HCT116 (cell line): ENCODE data around the gene EIPR1. TPM values are rescaled to one million over a fixed set of nuclear protein-coding genes. Genes with fewer than 3 reads are reported as not detected.

Source experiments
- ATAC-seq: fragments of 200-7000 bp; cut with Tn5 transposase; 2 replicates; pipeline ENCODE4 v1.9.1; 2020; ENCODE audit warnings: mild to moderate bottlenecking, moderate library complexity
- BruUV-seq: library from RNA; stranded (reverse); fragments of 400-500 nt; replicated peaks from 2 replicates; lab custom pipeline; 2021; lab: Mats Ljungman, UMichigan
- CTCF ChIA-PET: fragments of 300-600 bp; sonication (Branson Sonifier 250); formaldehyde crosslinking; loops from one replicate; lab custom pipeline; 2021; ENCODE audit warnings: antibody characterized with exemption; lab: Charles Lee
- POLR2A ChIA-PET: fragments of 300-600, 350-600 bp; sonication (Branson Sonifier 250); formaldehyde crosslinking; loops from one replicate; lab custom pipeline; 2021; ENCODE audit warnings: antibody characterized with exemption; lab: Charles Lee
- RAD21 ChIA-PET, 2 experiments: fragments of 300-600 bp; sonication (Branson Sonifier 250); formaldehyde crosslinking; loops; one replicate each; lab custom pipeline; 2023; ENCODE audit warnings: low total read pairs in 2 of 2; ENCODE audit not compliant: uncharacterized antibody in 2 of 2, unreplicated experiment in 2 of 2, low non-redundant PET in 1 of 2; lab: Charles Lee
- DNase-seq: peaks from one replicate; pipeline ENCODE4 v3.0.0-alpha.2; 2010; ENCODE audit warnings: low read depth, low spot score
- H2AFZ ChIP-seq: fragments of 200-600 bp; shearing (Covaris generic), sonication (generic); 2 replicates; pipeline ENCODE4 v1.6.1; 2017; ENCODE audit warnings: low read depth, mixed run types, mixed read lengths, antibody characterized with exemption, low read length; ENCODE audit not compliant: poor library complexity, severe bottlenecking
- H3K27ac ChIP-seq: 2 replicates; pipeline ENCODE4 v1.5.1; 2012; ENCODE audit warnings: low read depth, low read length
- H3K27me3 ChIP-seq: fragments of 200-600 bp; sonication (generic); 2 replicates; pipeline ENCODE4 v1.6.1; 2016; ENCODE audit warnings: mixed run types, low read length, mixed read lengths; ENCODE audit not compliant: insufficient read depth
- H3K36me3 ChIP-seq, 2 experiments: fragments of 200-500 bp in 1 of 2; fragments of 200-600 bp in 1 of 2; sonication (Bioruptor generic) in 1 of 2; sonication (generic) in 1 of 2; 2 replicates each; pipeline versions ENCODE4 v1.5.1 to v1.6.1; 2014 to 2016; ENCODE audit warnings: low read length in 2 of 2, inconsistent platforms in 1 of 2, mixed read lengths in 1 of 2, mixed run types in 1 of 2; ENCODE audit not compliant: insufficient read depth in 2 of 2, control insufficient read depth in 1 of 2
- H3K4me1 ChIP-seq, 2 experiments: fragments of 200-600 bp in 1 of 2; sonication (generic) in 1 of 2; 2 replicates each; pipeline versions ENCODE4 v1.5.1 to v1.6.1; 2012 to 2017; ENCODE audit warnings: low read length in 2 of 2, inconsistent platforms in 1 of 2, mild to moderate bottlenecking in 1 of 2, mixed read lengths in 1 of 2, mixed run types in 1 of 2, moderate library complexity in 1 of 2; ENCODE audit not compliant: insufficient read depth in 2 of 2, control insufficient read depth in 1 of 2
- H3K4me2 ChIP-seq: fragments of 200-600 bp; sonication (generic); 2 replicates; pipeline ENCODE4 v1.6.1; 2017; ENCODE audit warnings: mixed run types, low read length, mixed read lengths
- H3K4me3 ChIP-seq, 2 experiments: fragments of 200-600 bp in 1 of 2; sonication (generic) in 1 of 2; replicated peaks in 1 of 2; 2 replicates each; pipeline ENCODE4 v1.5.1; 2011 to 2016; ENCODE audit warnings: low read length in 2 of 2, control low read depth in 1 of 2, low read depth in 1 of 2, mild to moderate bottlenecking in 1 of 2, mixed read lengths in 1 of 2, mixed run types in 1 of 2
- H3K79me2 ChIP-seq: fragments of 200-600 bp; sonication (generic); 2 replicates; pipeline ENCODE4 v1.6.1; 2017; ENCODE audit warnings: mild to moderate bottlenecking, mixed run types, low read length, moderate library complexity, mixed read lengths; ENCODE audit not compliant: insufficient read depth
- H3K9ac ChIP-seq: fragments of 200-600 bp; sonication (generic); 2 replicates; pipeline ENCODE4 v1.6.1; 2016; ENCODE audit warnings: low read length, mixed read lengths
- H3K9me2 ChIP-seq: fragments of 200-600 bp; sonication (generic), shearing (Covaris generic); 2 replicates; pipeline ENCODE4 v1.6.1; 2017; ENCODE audit warnings: mixed run types, mild to moderate bottlenecking, moderate library complexity; ENCODE audit not compliant: insufficient read depth
- H3K9me3 ChIP-seq, 2 experiments: fragments of 200-500 bp in 1 of 2; fragments of 200-600 bp in 1 of 2; sonication (Bioruptor generic) in 1 of 2; sonication (generic) in 1 of 2; 2 replicates each; pipeline ENCODE4 v1.6.1; 2014 to 2017; ENCODE audit warnings: low read length in 2 of 2, mixed read lengths in 2 of 2, inconsistent platforms in 1 of 2, low read depth in 1 of 2, mild to moderate bottlenecking in 1 of 2, mixed run types in 1 of 2, moderate library complexity in 1 of 2; ENCODE audit not compliant: control insufficient read depth in 1 of 2, insufficient read depth in 1 of 2
- H4K20me1 ChIP-seq: fragments of 200-600 bp; sonication (generic), shearing (Covaris generic); 2 replicates; pipeline ENCODE4 v1.6.1; 2017; ENCODE audit warnings: mixed run types, mild to moderate bottlenecking, moderate library complexity; ENCODE audit not compliant: insufficient read depth
- ATF3 ChIP-seq: IDR thresholded peaks from 2 replicates; pipeline ENCODE4 v1.6.1; 2012
- CBX3 ChIP-seq: IDR thresholded peaks from 2 replicates; pipeline ENCODE4 v1.6.1; 2012; ENCODE audit warnings: low read depth
- CEBPB ChIP-seq: IDR thresholded peaks from 2 replicates; pipeline ENCODE4 v1.6.1; 2012; ENCODE audit warnings: low read depth
- EGR1 ChIP-seq: IDR thresholded peaks from 2 replicates; pipeline ENCODE4 v1.6.1; 2012; ENCODE audit warnings: low read depth
- ELF1 ChIP-seq: IDR thresholded peaks from 2 replicates; pipeline ENCODE4 v1.6.1; 2012; ENCODE audit warnings: low read depth, borderline replicate concordance
- EZH2 ChIP-seq: fragments of 200-600 bp; sonication (generic); IDR thresholded peaks from 2 replicates; pipeline ENCODE4 v1.6.1; 2017; ENCODE audit warnings: antibody characterized with exemption, mixed run types
- POLR2A ChIP-seq: IDR thresholded peaks from 2 replicates; pipeline ENCODE4 v1.7.0; 2011; ENCODE audit warnings: borderline replicate concordance; ENCODE audit not compliant: insufficient read depth, insufficient read length; ENCODE audit errors: extremely low read depth
- POLR2AphosphoS5 ChIP-seq: IDR thresholded peaks from 2 replicates; pipeline ENCODE4 v1.6.1; 2011; ENCODE audit warnings: mild to moderate bottlenecking, low read depth, low read length, moderate library complexity
- RAD21 ChIP-seq: IDR thresholded peaks from 2 replicates; pipeline ENCODE4 v1.6.1; 2012; ENCODE audit warnings: low read depth, mild to moderate bottlenecking
- REST ChIP-seq: IDR thresholded peaks from 2 replicates; pipeline ENCODE4 v1.6.1; 2012; ENCODE audit warnings: low read depth
- SIN3A ChIP-seq: IDR thresholded peaks from 2 replicates; pipeline ENCODE4 v1.6.1; 2012; ENCODE audit warnings: low read depth
- SRF ChIP-seq: IDR thresholded peaks from 2 replicates; pipeline ENCODE4 v1.6.1; 2012; ENCODE audit warnings: low read depth
- TCF7L2 ChIP-seq: IDR thresholded peaks from 2 replicates; pipeline ENCODE4 v1.7.0; 2011; ENCODE audit warnings: borderline replicate concordance, inconsistent platforms; ENCODE audit not compliant: insufficient read depth, insufficient read length; ENCODE audit errors: extremely low read depth
- ZFX ChIP-seq: fragments of 450-650 bp; IDR thresholded peaks from 2 replicates; pipeline ENCODE4 v1.6.1; 2017
- ZNF274 ChIP-seq: fragments of 200-500 bp; sonication (Bioruptor generic); IDR thresholded peaks from 2 replicates; pipeline ENCODE4 v1.6.1; 2014; ENCODE audit warnings: mild to moderate bottlenecking, low read depth, low read length, inconsistent platforms
- intact Hi-C: fragments of 100-400 bp; cut with micrococcal nuclease; formaldehyde crosslinking; loops from 2 replicates; pipeline ENCODE4 v1.10.0; 2022
- total RNA-seq: library from RNA; stranded (reverse); gene quantifications from one replicate; pipeline ENCODE4 v1.2.1, GENCODE V29; 2021; ENCODE audit not compliant: unreplicated experiment
- TF ChIP-seq, protein P1 (sequence below): IDR thresholded peaks from 2 replicates; pipeline ENCODE4 v1.6.1; 2011; ENCODE audit warnings: mild to moderate bottlenecking, low read length, moderate library complexity; ENCODE audit not compliant: insufficient replicate concordance; ENCODE audit errors: extremely low read depth

EIPR1 gene
- total RNA-seq, 1 experiment from 2014 or later, result 36.9 TPM

DNA sequence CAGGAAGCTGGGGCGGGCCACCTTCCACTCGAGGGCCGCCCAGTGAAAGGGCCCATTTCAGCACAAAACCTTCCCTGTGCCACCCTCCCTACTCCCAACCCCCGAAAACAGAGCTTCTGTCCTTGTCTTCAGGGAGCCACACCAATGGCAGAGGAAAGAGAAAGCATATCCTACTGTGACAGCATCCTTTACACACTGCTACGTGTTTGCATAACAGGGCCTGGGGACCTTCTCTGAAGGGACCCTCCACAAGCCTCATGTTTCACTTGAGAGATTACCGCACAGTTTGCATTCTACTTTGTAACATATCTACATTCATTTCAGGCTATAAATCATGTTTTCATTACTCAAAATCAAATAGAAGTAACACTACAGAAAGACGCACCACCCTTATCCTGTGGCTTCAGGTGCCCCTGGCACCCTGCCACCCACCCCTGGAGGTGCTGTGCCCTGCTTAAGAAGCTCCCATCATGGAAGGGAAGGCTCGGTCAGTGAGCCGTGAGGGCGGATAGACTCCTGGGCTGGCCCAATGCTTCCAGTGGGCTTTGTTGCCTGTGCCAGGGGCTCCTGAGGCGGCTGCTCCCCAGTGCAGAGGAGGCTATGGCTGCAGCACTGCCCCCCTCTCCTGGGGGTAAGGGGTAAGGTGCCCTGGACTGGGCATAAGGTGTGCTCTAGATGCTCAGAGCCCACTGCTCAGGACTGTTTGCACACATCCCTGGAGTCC, 52.0 kb downstream of the EIPR1 start:
- ATAC-seq (no peak), DNase-seq (no peak)
- TF ChIP-seq POLR2AphosphoS5 (no peak), CBX3 (no peak), SRF (no peak), EZH2 (no peak), EGR1 (no peak), RAD21 (no peak), ELF1 (no peak), ZNF274 (no peak), POLR2A (no peak), ZFX (no peak), ATF3 (no peak), TCF7L2 (no peak), SIN3A (no peak), REST (no peak), CEBPB (no peak)
- TF ChIP-seq, protein P1, sequence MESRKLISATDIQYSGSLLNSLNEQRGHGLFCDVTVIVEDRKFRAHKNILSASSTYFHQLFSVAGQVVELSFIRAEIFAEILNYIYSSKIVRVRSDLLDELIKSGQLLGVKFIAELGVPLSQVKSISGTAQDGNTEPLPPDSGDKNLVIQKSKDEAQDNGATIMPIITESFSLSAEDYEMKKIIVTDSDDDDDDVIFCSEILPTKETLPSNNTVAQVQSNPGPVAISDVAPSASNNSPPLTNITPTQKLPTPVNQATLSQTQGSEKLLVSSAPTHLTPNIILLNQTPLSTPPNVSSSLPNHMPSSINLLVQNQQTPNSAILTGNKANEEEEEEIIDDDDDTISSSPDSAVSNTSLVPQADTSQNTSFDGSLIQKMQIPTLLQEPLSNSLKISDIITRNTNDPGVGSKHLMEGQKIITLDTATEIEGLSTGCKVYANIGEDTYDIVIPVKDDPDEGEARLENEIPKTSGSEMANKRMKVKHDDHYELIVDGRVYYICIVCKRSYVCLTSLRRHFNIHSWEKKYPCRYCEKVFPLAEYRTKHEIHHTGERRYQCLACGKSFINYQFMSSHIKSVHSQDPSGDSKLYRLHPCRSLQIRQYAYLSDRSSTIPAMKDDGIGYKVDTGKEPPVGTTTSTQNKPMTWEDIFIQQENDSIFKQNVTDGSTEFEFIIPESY, result no peak
- BruUV-seq, result no TSS peak
- Histone ChIP-seq H3K27ac (no peak overlapping the region), H3K4me1 (no peaks in the 10 kb centered on the region), H3K9me2 (no peaks in the 10 kb centered on the region), H3K9ac (no peak overlapping the region), H3K4me3 (no peak overlapping the region), H4K20me1 (no peaks in the 10 kb centered on the region), H3K9me3 (no peaks in the 10 kb centered on the region), H3K27me3 (no peaks in the 10 kb centered on the region), H2AFZ (no peak overlapping the region), H3K36me3 (no peaks in the 10 kb centered on the region), H3K79me2 (peaks cover 19% of the 10 kb centered on the region; the same call in 1 of the 2 replicates), H3K4me2 (no peak overlapping the region)
- ChIA-PET CTCF (no interaction called here), RAD21 (no interaction called here), POLR2A (no interaction called here)
- intact Hi-C loops, result no loop called here
